Panc1 (cell line): Measurements from ENCODE around the gene GMDS.

Source experiments
- CTCF ChIP-seq: fragments of 450-650 bp; IDR thresholded peaks from 2 replicates; pipeline ENCODE4 v1.5.1; 2017; ENCODE audit warnings: mild to moderate bottlenecking
- SIN3A ChIP-seq: IDR thresholded peaks from 2 replicates; pipeline ENCODE4 v1.6.1; 2012; ENCODE audit warnings: low read depth, mild to moderate bottlenecking, low read length, moderate library complexity, borderline replicate concordance; ENCODE audit not compliant: insufficient read depth

GRCh38 chr6:1848752-1849151 lies 396.7 kb downstream of the GMDS start:
- TF ChIP-seq SIN3A = no peak
- no peak for TF ChIP-seq CTCF
